ENCODE results near the gene ELAVL3.
"Not testable (repeated sequence)": the region's sequence is repeated elsewhere in the genome, so short reads cannot be mapped to it uniquely, and the experiment has no call there.

GRCh38 chr19:11458912-11459311 lies 21.9 kb downstream of the ELAVL3 start:
- TF ChIP-seq SMC3 (IDR thresholded peaks at IDR 0.05; ENCODE audit: low read depth, low read length); POLR2AphosphoS5 (IDR thresholded peaks at IDR 0.05; ENCODE audit: low read depth, low read length); EP300 (IDR thresholded peaks at IDR 0.05; ENCODE audit: borderline replicate concordance in 1 of 2, low read depth in 1 of 2, low read length in 1 of 2); CTCF (IDR thresholded peaks at IDR 0.05); MAX (IDR thresholded peaks at IDR 0.05; ENCODE audit: low read depth); CHD2 (IDR thresholded peaks at IDR 0.05; ENCODE audit: low read length, partially characterized antibody); PBX3 (IDR thresholded peaks at IDR 0.05); REST (IDR thresholded peaks at IDR 0.05; ENCODE audit: low read depth, low read length): not testable (repeated sequence)

Measured in SK-N-SH (cell line).